NCI-H2107 (cell line): ENCODE measurements around the gene AAGAB.
"Not testable (repeated sequence)": the region's sequence is repeated elsewhere in the genome, so short reads cannot be mapped to it uniquely, and the experiment has no call there.

Experiments
- DNase-seq: peaks from one replicate; lab custom pipeline; 2025; lab: John Stamatoyannopoulos, UW

Gene AAGAB

DNA sequence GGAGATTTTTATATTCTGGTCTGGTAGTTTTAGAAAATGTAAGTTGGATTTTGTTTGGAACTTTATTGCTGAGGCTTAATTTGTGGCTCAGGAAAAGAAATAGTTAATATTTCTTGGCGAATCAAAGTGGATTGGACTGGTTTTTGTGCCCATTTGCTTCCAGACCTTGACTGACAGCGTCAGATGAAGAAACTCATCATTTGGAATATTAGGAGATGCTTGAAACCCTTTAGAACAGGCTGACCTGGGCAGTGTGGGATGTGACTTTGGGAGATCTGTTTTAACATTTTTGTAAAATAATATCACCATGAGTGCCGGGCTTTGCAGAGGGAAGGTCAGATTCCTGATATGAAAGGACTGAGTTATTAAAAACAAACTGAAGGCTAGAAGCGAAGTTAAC lies 83.0 kb downstream of the AAGAB start:
- DNase-seq = no peak

GRCh38 chr15:67170143-67170925 lies 84.1 kb downstream of the AAGAB start:
- no peak for DNase-seq

- no peak for DNase-seq
Measured at GRCh38 chr15:67168694-67169093, 85.8 kb downstream of the AAGAB start.

DNA sequence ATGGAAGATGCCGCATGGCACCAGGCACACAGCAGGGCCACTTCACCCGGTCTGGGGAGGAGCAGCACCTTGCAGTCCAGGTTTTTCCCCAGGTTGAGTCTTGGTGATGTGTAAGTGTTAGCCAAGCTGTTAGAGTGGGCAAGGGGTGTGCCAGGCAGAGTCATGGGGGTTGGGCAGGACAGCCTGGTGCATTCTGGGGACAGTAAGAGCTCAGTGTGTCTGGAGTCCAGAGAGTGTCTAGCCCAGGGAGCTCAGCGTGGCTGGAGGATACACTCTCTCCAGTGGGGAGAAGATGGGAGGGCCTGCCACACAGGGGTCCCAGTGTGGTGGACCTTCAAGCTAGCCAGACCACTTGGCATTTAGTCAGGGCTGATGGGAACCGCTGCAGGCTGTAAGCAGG lies 87.4 kb downstream of the AAGAB start:
- no peak for DNase-seq

DNA sequence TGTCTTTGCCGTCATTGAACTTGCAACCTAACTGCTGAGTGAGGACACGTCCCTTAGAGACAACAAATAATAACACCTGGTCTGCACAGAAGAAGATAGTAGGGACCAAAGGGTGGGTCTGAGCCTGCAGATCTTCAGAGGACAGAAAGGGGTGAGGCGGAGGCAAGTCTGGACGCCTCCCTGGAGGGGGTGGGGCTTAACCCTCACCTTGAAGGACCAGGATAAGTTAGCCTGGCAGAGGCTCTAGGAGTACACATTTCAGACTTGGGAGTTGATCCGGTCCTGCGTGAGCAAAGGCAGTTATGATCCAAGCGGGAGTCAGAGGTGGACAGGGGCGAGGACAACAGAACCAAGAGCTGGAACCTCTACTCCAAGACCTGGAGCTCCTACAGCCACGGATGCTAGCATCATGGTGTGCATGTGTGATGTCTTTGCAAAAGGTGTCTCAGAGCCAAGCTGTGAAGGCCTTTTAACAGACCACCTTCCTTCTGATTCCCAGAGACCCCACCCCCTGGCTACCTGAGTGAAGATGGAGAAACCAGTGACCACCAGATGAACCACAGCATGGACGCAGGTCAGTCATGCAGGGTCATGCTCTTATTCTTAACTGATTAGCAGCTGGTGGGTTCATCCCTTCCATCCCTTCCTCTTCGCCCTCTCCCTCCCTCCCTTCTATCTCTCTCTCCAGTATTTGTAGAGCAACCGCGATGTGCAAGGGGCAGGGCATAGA lies 88.0 kb downstream of the AAGAB start:
- no peak for DNase-seq

GRCh38 chr15:67165254-67166253 lies 88.9 kb downstream of the AAGAB start:
- DNase-seq = no peak

DNA sequence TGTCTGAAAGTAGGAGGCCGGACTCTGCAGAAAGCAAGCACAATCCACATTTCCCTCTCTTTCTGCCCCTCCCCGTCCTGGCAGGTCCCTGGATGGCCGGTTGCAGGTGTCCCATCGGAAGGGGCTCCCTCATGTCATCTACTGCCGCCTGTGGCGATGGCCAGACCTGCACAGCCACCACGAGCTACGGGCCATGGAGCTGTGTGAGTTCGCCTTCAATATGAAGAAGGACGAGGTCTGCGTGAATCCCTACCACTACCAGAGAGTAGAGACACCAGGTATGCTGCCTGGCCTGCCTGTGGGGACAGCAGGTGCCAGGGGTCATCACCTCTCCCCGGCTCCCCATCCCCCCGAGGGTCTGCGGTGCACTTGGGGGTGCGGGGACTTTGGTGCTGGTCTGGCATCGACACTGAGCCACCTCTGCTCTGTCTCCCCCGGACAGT lies 89.6 kb downstream of the AAGAB start:
- no peak for DNase-seq

GRCh38 chr15:67164401-67164791 lies 90.1 kb downstream of the AAGAB start:
- DNase-seq = no peak

GRCh38 chr15:67163180-67163579 lies 91.3 kb downstream of the AAGAB start:
- no peak for DNase-seq

DNA sequence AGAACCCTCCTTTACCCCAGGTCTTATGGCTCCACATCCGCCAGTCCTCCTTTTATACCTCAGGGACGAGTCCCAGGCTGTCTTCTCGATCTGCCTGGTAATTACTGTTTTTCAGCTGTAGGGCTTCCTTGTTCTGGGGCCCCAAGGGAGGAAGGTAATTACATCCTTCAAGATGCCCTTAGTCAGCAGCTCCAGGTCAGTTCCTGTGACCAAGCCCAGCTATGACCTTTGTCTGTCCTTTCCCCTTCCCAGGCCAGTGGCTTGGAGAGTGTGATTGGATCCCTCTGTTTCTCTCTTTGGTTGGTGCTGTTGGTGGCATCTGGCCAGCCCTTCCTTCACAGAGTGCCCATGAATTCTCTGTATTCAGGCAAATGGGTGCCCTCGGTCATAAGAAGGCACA lies 92.6 kb downstream of the AAGAB start:
- DNase-seq = no peak

GRCh38 chr15:67161412-67161811 lies 93.0 kb downstream of the AAGAB start:
- no peak for DNase-seq

DNA sequence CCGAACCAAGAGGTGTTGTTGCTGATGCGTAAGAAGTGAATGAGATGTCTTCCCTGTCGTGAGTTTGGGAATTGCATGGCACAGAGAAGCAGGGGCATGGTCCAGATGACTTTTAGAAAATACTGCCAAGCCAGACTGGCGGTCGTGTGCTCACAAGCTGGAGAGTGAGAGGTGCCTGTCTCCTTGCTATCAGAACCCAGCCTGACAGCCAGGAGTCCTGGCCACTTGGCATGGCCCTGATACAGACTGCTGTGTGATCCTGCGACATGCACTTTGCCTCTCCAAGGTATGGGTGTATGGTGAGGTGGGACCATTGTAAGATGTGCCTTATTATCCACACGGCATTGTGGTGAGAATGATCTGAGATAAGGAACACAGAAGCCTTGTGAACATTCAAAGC lies 96.1 kb downstream of the AAGAB start:
- no peak for DNase-seq

GRCh38 chr15:67157521-67158252 lies 96.8 kb downstream of the AAGAB start:
- no peak for DNase-seq

- no peak for DNase-seq
Measured at GRCh38 chr15:67156834-67157233, 97.6 kb downstream of the AAGAB start.

GRCh38 chr15:67156426-67156825 lies 98.0 kb downstream of the AAGAB start:
- DNase-seq = no peak

DNA sequence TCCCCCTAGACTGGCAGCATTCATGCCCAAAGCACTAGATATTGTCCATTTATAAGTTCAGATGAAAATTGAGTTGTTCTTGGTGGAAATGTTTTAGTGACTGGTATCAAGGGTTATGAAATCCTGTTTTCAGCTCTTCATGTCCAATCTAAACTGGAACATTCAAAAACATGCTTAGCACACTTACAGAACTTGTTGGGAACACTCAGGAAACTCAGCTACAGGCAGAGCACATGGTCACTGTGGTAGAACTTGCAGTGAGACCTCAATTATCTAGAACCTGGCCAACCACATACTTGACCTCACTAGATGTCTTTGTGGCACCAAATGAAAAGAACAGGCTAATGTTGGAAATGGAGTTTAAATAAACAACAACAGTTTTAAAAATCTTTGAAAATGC lies 100.2 kb downstream of the AAGAB start:
- no peak for DNase-seq

GRCh38 chr15:67153044-67153443 lies 101.4 kb downstream of the AAGAB start:
- not testable (repeated sequence) for DNase-seq

DNA sequence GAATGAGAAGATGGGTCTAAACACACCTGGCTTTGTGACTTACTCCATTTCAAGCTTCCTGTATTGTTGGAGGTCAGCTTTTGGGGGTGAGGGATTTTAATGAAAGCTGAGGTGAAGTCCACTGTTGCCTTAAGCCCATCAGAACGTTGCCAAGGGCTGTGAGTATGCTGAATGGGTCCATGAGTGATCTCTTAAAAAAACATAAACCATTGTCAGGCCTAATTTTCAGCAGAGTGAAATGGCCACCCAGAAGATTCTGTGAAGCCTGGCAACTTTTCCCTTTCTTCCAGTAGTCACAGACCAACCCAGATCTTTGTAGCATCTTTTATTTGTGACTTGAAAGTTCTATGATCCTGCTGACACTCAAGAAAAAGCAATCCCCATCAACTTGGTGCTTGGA lies 102.0 kb downstream of the AAGAB start:
- no peak for DNase-seq
